Ovary (tissue), 9 donors: ENCODE results near the gene WEE2. TPM values are rescaled to one million over a fixed set of nuclear protein-coding genes. Genes with fewer than 3 reads are reported as not detected.

Source experiments
- DNase-seq, 5 donors: peaks; one replicate each; pipeline ENCODE4 v3.0.0-alpha.2; 2019 to 2020
- H3K27ac ChIP-seq, 2 donors: fragments of 200-600 bp; one replicate each; pipeline versions ENCODE4 v1.5.1 to v1.8.0; 2019 to 2022
- H3K27me3 ChIP-seq: fragments of 200-600 bp; one replicate; pipeline ENCODE4 v1.8.0; 2022
- H3K36me3 ChIP-seq: fragments of 200-600 bp; sonication (generic); one replicate; pipeline ENCODE4 v1.5.1; 2019
- H3K4me1 ChIP-seq: one replicate; pipeline ENCODE4 v1.8.1; 2013; ENCODE audit warnings: mild to moderate bottlenecking, moderate library complexity; ENCODE audit not compliant: insufficient read depth
- H3K4me3 ChIP-seq: fragments of 200-600 bp; sonication (generic); one replicate; pipeline ENCODE4 v1.5.1; 2017
- H3K9me3 ChIP-seq, 2 donors: fragments of 200-600 bp in 1 of 2; sonication (generic) in 1 of 2; one replicate each; pipeline versions ENCODE4 v1.5.1 to v1.8.1; 2013 to 2019; ENCODE audit warnings: mild to moderate bottlenecking in 1 of 2, moderate library complexity in 1 of 2
- EP300 ChIP-seq: sonication (generic); formaldehyde crosslinking; IDR thresholded peaks from one replicate; pipeline ENCODE4 v1.6.1; 2017; ENCODE audit warnings: antibody characterized with exemption
- POLR2A ChIP-seq: fragments of 450-650 bp; IDR thresholded peaks from one replicate; pipeline ENCODE4 v1.6.1; 2017; ENCODE audit warnings: antibody characterized with exemption, mild to moderate bottlenecking, moderate library complexity
- WGBS, 3 donors: extraction: QIAGEN DNeasy Blood & Tissue Kit in 1 of 3; methylation state at CpG; one replicate each; pipeline versions ENCODE4 v1.1.5 to v1.1.7; 2013 to 2017; 5-methylcytosine and 5-hydroxymethylcytosine counted together
- intact Hi-C, 4 donors: fragments of 100-400 bp; cut with DNase I; formaldehyde crosslinking; loops; one replicate each; pipeline versions ENCODE4 v1.11.0 to v1.15.1; 2022 to 2023
- polyA plus RNA-seq, 2 donors: library from polyadenylated mRNA; stranded (reverse); fragments of 200-250 nt in 1 of 2; fragments of 350-450 nt in 1 of 2; fragmentation: Illumina TruSeq in 1 of 2; extraction: RNeasy Lipid Tissue Mini Kit (QIAGEN cat#74804) in 1 of 2; gene quantifications; one replicate each; pipeline ENCODE4 v1.2.3, GENCODE V29; 2013 to 2014
- total RNA-seq, 7 donors: library from RNA; depleted of rRNA in 2 of 7; stranded (reverse); fragments of >200 nt in 2 of 7; fragmentation: NEBNext Ultra II Directional in 3 of 7; extraction: Animal tissue kit (Norgen Biotek cat#: 25700) in 3 of 7; gene quantifications; one replicate each; pipeline versions ENCODE4 v1.1.0 to v1.2.4, GENCODE V29; 2016 to 2023
- TF ChIP-seq, protein P1 (sequence below), 3 donors: fragments of 450-650 bp in 2 of 3; fragments of 200-600 bp in 1 of 3; IDR thresholded peaks; one replicate each; pipeline versions ENCODE4 v1.5.1 to v1.8.0; 2016 to 2022; ENCODE audit warnings: antibody characterized with exemption in 3 of 3, mild to moderate bottlenecking in 1 of 3
- donor health status: DM: no; HTN: no; CAD: no; lungs with moderate emphysema.
- donor health status: DM: no; HTN: no; CAD: no.
- donor health status: Bipolar disorder and iron deficiency.
- donor health status: DM: yes; HTN: yes; CAD: no.
- donor health status: DM: no; HTN: no; CAD: no.
- donor health status: DM: yes; HTN: yes; CAD: no.

The WEE2 gene
- total and polyA plus RNA-seq, 9 donors, result 0.07 to 0.27 (median 0.16) TPM; not detected in 5

DNA sequence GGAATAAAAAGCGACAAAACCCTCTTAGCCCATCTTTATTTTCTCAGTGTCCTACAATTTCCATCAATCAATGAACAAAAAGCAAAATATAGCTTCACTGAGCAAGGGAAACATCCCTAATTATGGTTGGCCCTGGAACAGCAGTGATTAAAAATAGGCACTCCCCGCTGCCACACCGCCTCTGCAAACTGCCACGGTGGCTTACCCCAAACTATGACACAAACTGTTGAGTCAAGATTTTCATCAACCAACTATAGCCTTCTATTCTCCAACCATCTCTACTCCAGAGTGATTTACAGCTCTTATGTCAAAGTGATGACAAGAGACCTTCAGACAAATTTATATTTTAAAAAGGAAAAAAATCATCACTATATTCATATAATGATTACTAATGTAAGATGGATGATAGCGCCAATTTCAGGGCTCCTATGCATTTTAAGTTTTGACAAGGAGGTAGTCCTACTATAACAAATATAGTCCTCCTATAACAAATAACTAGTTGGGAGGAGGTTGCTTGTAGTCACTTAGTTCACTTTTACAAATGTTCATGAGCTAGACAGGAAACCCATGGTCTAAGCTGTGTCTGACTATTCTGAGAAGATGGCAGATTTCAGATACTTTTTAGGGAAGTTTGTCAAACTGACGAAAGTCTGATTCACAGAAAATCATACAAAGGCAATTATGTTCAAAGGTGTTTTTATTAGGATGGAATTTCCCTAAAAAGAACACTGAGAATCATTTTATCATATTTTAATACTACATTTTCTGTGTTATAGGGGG is 32.5 kb upstream of the WEE2 start:
- Histone ChIP-seq H3K9me3 (no peaks in the 10 kb centered on the region), H3K27me3 (no peaks in the 10 kb centered on the region), H3K27ac (no peak overlapping the region), H3K36me3 (no peaks in the 10 kb centered on the region), H3K4me1 (no peaks in the 10 kb centered on the region), H3K4me3 (no peak overlapping the region)
- DNase-seq, result no peak
- WGBS, 3 donors, result 89 to 94% (median 90%) methylated on average over 6 of the region's 6 CpGs
- TF ChIP-seq, protein P1, sequence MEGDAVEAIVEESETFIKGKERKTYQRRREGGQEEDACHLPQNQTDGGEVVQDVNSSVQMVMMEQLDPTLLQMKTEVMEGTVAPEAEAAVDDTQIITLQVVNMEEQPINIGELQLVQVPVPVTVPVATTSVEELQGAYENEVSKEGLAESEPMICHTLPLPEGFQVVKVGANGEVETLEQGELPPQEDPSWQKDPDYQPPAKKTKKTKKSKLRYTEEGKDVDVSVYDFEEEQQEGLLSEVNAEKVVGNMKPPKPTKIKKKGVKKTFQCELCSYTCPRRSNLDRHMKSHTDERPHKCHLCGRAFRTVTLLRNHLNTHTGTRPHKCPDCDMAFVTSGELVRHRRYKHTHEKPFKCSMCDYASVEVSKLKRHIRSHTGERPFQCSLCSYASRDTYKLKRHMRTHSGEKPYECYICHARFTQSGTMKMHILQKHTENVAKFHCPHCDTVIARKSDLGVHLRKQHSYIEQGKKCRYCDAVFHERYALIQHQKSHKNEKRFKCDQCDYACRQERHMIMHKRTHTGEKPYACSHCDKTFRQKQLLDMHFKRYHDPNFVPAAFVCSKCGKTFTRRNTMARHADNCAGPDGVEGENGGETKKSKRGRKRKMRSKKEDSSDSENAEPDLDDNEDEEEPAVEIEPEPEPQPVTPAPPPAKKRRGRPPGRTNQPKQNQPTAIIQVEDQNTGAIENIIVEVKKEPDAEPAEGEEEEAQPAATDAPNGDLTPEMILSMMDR (IDR thresholded peaks at IDR 0.05), result no peak
- no peak for TF ChIP-seq EP300
- TF ChIP-seq POLR2A, result no peak
- intact Hi-C loops, result no loop called here

DNA sequence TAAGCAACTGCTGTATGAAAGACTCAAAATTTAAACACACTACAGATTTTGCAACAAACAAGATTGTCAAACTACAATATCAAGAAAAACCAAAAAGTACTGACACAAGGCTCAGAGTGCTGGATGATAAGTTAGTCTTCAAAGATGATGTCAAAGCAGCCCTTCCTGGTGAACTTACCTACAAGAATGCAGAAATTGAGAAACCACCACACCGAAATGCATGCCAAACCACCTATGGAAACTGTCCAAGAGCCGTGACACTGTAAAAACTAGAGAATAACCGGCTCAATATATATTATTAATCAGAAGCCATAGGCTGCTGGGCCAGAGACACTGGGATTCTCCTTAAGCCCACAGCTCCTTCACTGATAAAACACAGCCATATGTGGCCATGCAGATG is 31.5 kb upstream of the WEE2 start:
- Histone ChIP-seq H3K4me3 (no peak overlapping the region), H3K36me3 (no peaks in the 10 kb centered on the region)

DNA sequence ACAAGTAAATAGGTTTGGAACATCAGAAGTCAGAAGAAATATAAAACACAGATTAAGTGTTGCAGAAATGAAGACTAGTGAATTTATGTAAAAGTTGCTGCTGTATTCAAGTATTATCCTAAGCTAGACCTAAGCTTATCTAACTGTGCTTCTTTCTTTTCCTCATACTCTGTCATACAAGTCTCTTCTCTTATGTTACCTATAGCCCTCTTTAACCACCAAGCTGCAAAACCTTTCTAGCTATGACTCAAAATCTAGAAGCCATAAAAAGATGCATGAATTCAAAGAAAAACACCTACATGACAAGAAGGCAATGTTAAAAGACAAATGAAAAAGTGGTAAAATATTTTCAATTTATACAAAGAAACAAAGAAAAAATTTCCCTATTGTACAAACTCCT is 29.1 kb upstream of the WEE2 start:
- Histone ChIP-seq H3K27me3 (no peaks in the 10 kb centered on the region), H3K36me3 (no peaks in the 10 kb centered on the region), H3K4me3 (no peak overlapping the region), H3K4me1 (no peaks in the 10 kb centered on the region), H3K27ac (no peak overlapping the region), H3K9me3 (no peaks in the 10 kb centered on the region)
- DNase-seq, result no peak
- TF ChIP-seq, protein P1 (IDR thresholded peaks at IDR 0.05), result no peak
- TF ChIP-seq POLR2A (no peak), EP300 (no peak)
- intact Hi-C loops, result no loop called here

More for the DNA sequence above, 31.5 kb upstream of the WEE2 start:
- Histone ChIP-seq H3K9me3 (no peaks in the 10 kb centered on the region), H3K27me3 (no peaks in the 10 kb centered on the region), H3K4me1 (no peaks in the 10 kb centered on the region), H3K27ac (no peak overlapping the region)
- WGBS, 3 donors, result 83 to 93% (median 90%) methylated on average over 3 of the region's 3 CpGs
- intact Hi-C loops, result no loop called here
- DNase-seq, result no peak
- TF ChIP-seq EP300 (no peak), POLR2A (no peak)
- TF ChIP-seq, protein P1 (IDR thresholded peaks at IDR 0.05), result no peak

DNA sequence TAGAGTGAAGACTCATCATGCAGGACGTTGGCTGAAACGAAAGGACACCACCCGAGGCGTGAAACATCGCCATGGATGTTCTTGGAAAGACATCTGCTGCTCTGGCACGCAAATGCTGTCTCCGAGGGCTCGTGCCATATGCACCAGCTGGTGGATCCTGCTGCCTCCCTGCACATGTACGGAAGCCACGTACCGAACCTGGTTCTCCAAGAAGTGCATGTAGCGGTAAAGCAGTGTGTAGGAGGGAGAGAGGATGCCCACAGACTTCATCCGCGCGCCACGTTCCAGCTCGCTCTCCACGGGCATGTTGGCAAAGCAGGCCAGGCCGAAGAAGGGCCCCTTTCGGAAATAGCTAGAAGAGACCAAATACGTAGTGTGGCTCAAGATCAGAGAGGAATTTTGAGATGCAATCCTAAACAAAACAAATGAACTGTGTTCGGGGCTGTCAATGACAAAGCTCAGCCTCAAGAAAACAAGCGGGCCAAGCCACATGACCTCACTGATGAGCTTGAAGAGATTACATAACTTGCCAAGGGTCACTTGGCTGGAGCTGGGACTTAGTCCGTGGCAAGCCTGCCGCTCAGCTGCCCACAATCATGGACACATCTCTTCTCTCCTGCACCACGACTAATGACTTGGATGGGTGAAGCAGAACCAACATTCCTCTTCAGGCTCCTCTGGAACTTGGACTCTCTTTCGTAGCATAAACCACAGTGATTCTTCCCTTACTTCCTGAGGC is 22.7 kb upstream of the WEE2 start:
- no peak for DNase-seq
- no peaks in the 10 kb centered on the region for H3K9me3 ChIP-seq
- H3K36me3 ChIP-seq, result no peaks in the 10 kb centered on the region
- no peak overlapping the region for H3K27ac ChIP-seq
- H3K4me3 ChIP-seq, result no peak overlapping the region
- H3K27me3 ChIP-seq, result no peaks in the 10 kb centered on the region
- intact Hi-C loops, result no loop called here
- 93 to 95% (median 94%) methylated on average over 27 of the region's 27 CpGs for WGBS, 3 donors
- TF ChIP-seq POLR2A (no peak), EP300 (no peak)
- TF ChIP-seq, protein P1 (IDR thresholded peaks at IDR 0.05), result no peak
- H3K4me1 ChIP-seq, result peaks cover 3% of the 10 kb centered on the region
